Neural cell (in vitro differentiated cells): Measurements from ENCODE around the gene ICE2.

ENCODE experiments used
- EZH2 ChIP-seq: fragments of 200-600, 300-800 bp; shearing (Covaris generic), sonication (generic); IDR thresholded peaks from 2 replicates; pipeline ENCODE4 v1.6.1; 2014; ENCODE audit warnings: antibody characterized with exemption, low read length, borderline replicate concordance, mild to moderate bottlenecking; ENCODE audit not compliant: insufficient read depth, poor library complexity, severe bottlenecking
- TF ChIP-seq, protein P1 (sequence below): fragments of 450-650 bp; IDR thresholded peaks from 2 replicates; pipeline ENCODE4 v1.5.1; 2014; ENCODE audit warnings: antibody characterized with exemption, mild to moderate bottlenecking, moderate library complexity; ENCODE audit not compliant: poor library complexity, severe bottlenecking

DNA sequence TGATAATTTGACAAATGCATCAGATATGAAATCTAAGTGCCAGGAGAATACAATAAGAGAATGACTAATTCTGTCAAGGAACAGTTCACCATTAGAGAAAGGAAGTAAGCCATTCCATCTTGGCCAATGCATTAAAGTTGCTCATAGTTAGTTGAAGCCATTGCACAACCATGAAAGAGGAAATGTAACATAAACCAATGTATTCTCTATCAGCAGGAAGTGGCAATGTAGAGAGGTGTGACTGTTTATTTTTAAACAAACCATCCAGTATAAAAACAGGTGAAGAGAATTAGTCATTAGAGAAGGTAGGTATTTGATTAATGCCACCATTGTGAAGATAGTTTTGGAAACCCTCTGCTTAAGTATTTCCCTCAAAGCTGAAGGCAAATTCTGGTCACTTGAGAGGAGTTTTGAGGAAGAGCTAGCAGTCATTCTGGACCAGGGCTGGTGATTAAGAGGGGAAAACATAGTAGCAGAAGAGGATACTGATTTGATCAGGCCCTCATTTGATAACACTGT is 70.4 kb downstream of the ICE2 start:
- TF ChIP-seq EZH2: no peak
- TF ChIP-seq, protein P1, sequence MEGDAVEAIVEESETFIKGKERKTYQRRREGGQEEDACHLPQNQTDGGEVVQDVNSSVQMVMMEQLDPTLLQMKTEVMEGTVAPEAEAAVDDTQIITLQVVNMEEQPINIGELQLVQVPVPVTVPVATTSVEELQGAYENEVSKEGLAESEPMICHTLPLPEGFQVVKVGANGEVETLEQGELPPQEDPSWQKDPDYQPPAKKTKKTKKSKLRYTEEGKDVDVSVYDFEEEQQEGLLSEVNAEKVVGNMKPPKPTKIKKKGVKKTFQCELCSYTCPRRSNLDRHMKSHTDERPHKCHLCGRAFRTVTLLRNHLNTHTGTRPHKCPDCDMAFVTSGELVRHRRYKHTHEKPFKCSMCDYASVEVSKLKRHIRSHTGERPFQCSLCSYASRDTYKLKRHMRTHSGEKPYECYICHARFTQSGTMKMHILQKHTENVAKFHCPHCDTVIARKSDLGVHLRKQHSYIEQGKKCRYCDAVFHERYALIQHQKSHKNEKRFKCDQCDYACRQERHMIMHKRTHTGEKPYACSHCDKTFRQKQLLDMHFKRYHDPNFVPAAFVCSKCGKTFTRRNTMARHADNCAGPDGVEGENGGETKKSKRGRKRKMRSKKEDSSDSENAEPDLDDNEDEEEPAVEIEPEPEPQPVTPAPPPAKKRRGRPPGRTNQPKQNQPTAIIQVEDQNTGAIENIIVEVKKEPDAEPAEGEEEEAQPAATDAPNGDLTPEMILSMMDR: no peak
